ENCODE measurements around the gene GARNL3. TPM values are rescaled to one million over a fixed set of nuclear protein-coding genes. Genes with fewer than 3 reads are reported as not detected.

The GARNL3 gene
- total and polyA plus RNA-seq, 3 experiments from 2014 or later: 0.25 to 3.5 (median 2.5) TPM

- peak in 1 of 5 donors; percentile 19 for DNase-seq
- CTCF ChIA-PET: no interaction called here
- Histone ChIP-seq H3K27me3 (ENCODE audit: insufficient read depth, low read length, poor library complexity, severe bottlenecking) (no peaks in the 10 kb centered on the region), H3K36me3 (ENCODE audit: insufficient read depth, low read length) (no peaks in the 10 kb centered on the region), H3K4me1 (ENCODE audit: insufficient read depth, low read length) (peaks cover 33% of the 10 kb centered on the region), H3K4me3 (ENCODE audit: low read length) (no peak overlapping the region), H3K27ac (ENCODE audit: low read depth, low read length) (no peak overlapping the region), H3K9me3 (ENCODE audit: low read length) (no peaks in the 10 kb centered on the region)
- peaks cover 0 to 3% of the 10 kb centered on the region in 2 donors for H3K27me3 Mint-ChIP-seq
- peaks cover 26 to 45% (median 43%) of the 10 kb centered on the region in 3 donors for H3K4me1 Mint-ChIP-seq
- POLR2A ChIA-PET: interaction anchor here (0.6 kb wide), 2 partner anchors 17 to 229 kb away, joined by 3 read pairs; no protein-coding TSS in a partner anchor
- no peaks in the 10 kb centered on the region for H3K9me3 Mint-ChIP-seq
- peak overlapping the region in 1 of 7 donors; percentile 69 for H3K4me3 Mint-ChIP-seq
- H3K27ac Mint-ChIP-seq: peak overlapping the region in 6 of 8 donors; percentile 6 to 48 (median 22)
- H3K36me3 Mint-ChIP-seq: peaks cover 0 to 2% (median 0%) of the 10 kb centered on the region in 3 donors
These were observed 42.9 kb upstream of the GARNL3 start for GRCh38 chr9:127221695-127222094.

- H3K4me3 Mint-ChIP-seq: peak overlapping the region in 2 of 7 donors; percentile 4 to 83
- peaks cover 35% of the 10 kb centered on the region for H3K4me1 ChIP-seq (ENCODE audit: insufficient read depth, low read length)
- POLR2A ChIA-PET: no interaction called here
- no peaks in the 10 kb centered on the region for H3K9me3 ChIP-seq (ENCODE audit: low read length)
- H3K4me3 ChIP-seq (ENCODE audit: low read length): no peak overlapping the region
- H3K27ac ChIP-seq (ENCODE audit: low read depth, low read length): no peak overlapping the region
- H3K27me3 ChIP-seq (ENCODE audit: insufficient read depth, low read length, poor library complexity, severe bottlenecking): no peaks in the 10 kb centered on the region
- peaks cover 0 to 3% of the 10 kb centered on the region in 2 donors for H3K27me3 Mint-ChIP-seq
- DNase-seq: no peak
- peaks cover 27 to 46% (median 45%) of the 10 kb centered on the region in 3 donors for H3K4me1 Mint-ChIP-seq
- H3K9me3 Mint-ChIP-seq: no peaks in the 10 kb centered on the region
- no peaks in the 10 kb centered on the region for H3K36me3 ChIP-seq (ENCODE audit: insufficient read depth, low read length)
- CTCF ChIA-PET: no interaction called here
- H3K27ac Mint-ChIP-seq: peak overlapping the region in 1 of 8 donors; percentile 48
- H3K36me3 Mint-ChIP-seq: peaks cover 0 to 2% (median 0%) of the 10 kb centered on the region in 3 donors
These were observed 42.0 kb upstream of the GARNL3 start for GRCh38 chr9:127222388-127223095.

- Mint-ChIP-seq H3K36me3 (peaks cover 0 to 2% (median 0%) of the 10 kb centered on the region in 3 donors), H3K4me1 (peaks cover 27 to 46% (median 45%) of the 10 kb centered on the region in 3 donors), H3K27me3 (peaks cover 0 to 3% of the 10 kb centered on the region in 2 donors), H3K4me3 (peak overlapping the region; percentile 4 to 89 (median 83)), H3K27ac (peak overlapping the region in 3 of 8 donors; percentile 2 to 48 (median 36)), H3K9me3 (no peaks in the 10 kb centered on the region)
- Histone ChIP-seq H3K4me3 (ENCODE audit: low read length) (no peak overlapping the region), H3K27ac (ENCODE audit: low read depth, low read length) (no peak overlapping the region), H3K4me1 (ENCODE audit: insufficient read depth, low read length) (peaks cover 35% of the 10 kb centered on the region), H3K36me3 (ENCODE audit: insufficient read depth, low read length) (no peaks in the 10 kb centered on the region), H3K27me3 (ENCODE audit: insufficient read depth, low read length, poor library complexity, severe bottlenecking) (no peaks in the 10 kb centered on the region), H3K9me3 (ENCODE audit: low read length) (no peaks in the 10 kb centered on the region)
- POLR2A ChIA-PET: no interaction called here
- CTCF ChIA-PET: interaction anchor here (1.4 to 2.7 kb wide), 2 partner anchors 8 to 21 kb away, joined by 3 to 19 read pairs; no protein-coding TSS in a partner anchor
- no peak for DNase-seq
These were observed 41.3 kb upstream of the GARNL3 start for GRCh38 chr9:127223266-127223665.

GRCh38 chr9:127223810-127224177 lies 40.8 kb upstream of the GARNL3 start:
- ChIA-PET CTCF (interaction anchor here (0.9 to 2.7 kb wide), 7 partner anchors 8 to 511 kb away, joined by 3 to 19 read pairs (median 4); partner anchors contain the start of gene SLC2A8), POLR2A (interaction anchor here (0.9 kb wide), 1 partner anchor 228 kb away, joined by 3 read pairs; the partner anchor contains the start of gene LRSAM1)
- H3K9me3 ChIP-seq (ENCODE audit: low read length): no peaks in the 10 kb centered on the region
- peak overlapping the region; percentile 63 for H3K4me3 ChIP-seq (ENCODE audit: low read length)
- Mint-ChIP-seq H3K27me3 (peaks cover 0 to 3% of the 10 kb centered on the region in 2 donors), H3K27ac (peak overlapping the region in 5 of 8 donors; percentile 36 to 70 (median 48)), H3K9me3 (no peaks in the 10 kb centered on the region), H3K4me1 (peaks cover 27 to 46% (median 45%) of the 10 kb centered on the region in 3 donors), H3K36me3 (peaks cover 0 to 2% (median 0%) of the 10 kb centered on the region in 3 donors), H3K4me3 (peak overlapping the region; percentile 82 to 89 (median 84))
- H3K27ac ChIP-seq (ENCODE audit: low read depth, low read length): no peak overlapping the region
- peaks cover 35% of the 10 kb centered on the region for H3K4me1 ChIP-seq (ENCODE audit: insufficient read depth, low read length)
- DNase-seq: no peak
- no peaks in the 10 kb centered on the region for H3K27me3 ChIP-seq (ENCODE audit: insufficient read depth, low read length, poor library complexity, severe bottlenecking)
- no peaks in the 10 kb centered on the region for H3K36me3 ChIP-seq (ENCODE audit: insufficient read depth, low read length)

- H3K4me1 ChIP-seq (ENCODE audit: insufficient read depth, low read length): peaks cover 35% of the 10 kb centered on the region
- H3K36me3 Mint-ChIP-seq: peaks cover 0 to 2% (median 0%) of the 10 kb centered on the region in 3 donors
- H3K4me3 Mint-ChIP-seq: peak overlapping the region; percentile 82 to 89 (median 84)
- H3K9me3 ChIP-seq (ENCODE audit: low read length): no peaks in the 10 kb centered on the region
- H3K27me3 Mint-ChIP-seq: peaks cover 0 to 3% of the 10 kb centered on the region in 2 donors
- no peaks in the 10 kb centered on the region for H3K27me3 ChIP-seq (ENCODE audit: insufficient read depth, low read length, poor library complexity, severe bottlenecking)
- ChIA-PET POLR2A (interaction anchor here (0.7 to 1.0 kb wide), 3 partner anchors 226 to 501 kb away, joined by 3 to 4 read pairs (median 3); partner anchors contain the start of gene LRSAM1), CTCF (interaction anchor here (0.9 to 2.7 kb wide), 9 partner anchors 9 to 510 kb away, joined by 3 to 19 read pairs (median 4); partner anchors contain the start of genes LRSAM1, RPL12 and SLC2A8)
- peak overlapping the region; percentile 63 for H3K4me3 ChIP-seq (ENCODE audit: low read length)
- peak; percentile 78 to 92 (median 86) for DNase-seq
- H3K4me1 Mint-ChIP-seq: peaks cover 27 to 46% (median 45%) of the 10 kb centered on the region in 3 donors
- H3K27ac ChIP-seq (ENCODE audit: low read depth, low read length): no peak overlapping the region
- no peaks in the 10 kb centered on the region for H3K36me3 ChIP-seq (ENCODE audit: insufficient read depth, low read length)
- no peaks in the 10 kb centered on the region for H3K9me3 Mint-ChIP-seq
- peak overlapping the region; percentile 44 to 88 (median 67) for H3K27ac Mint-ChIP-seq
These were observed 40.2 kb upstream of the GARNL3 start for GRCh38 chr9:127224178-127224882.

GRCh38 chr9:127224883-127225739 lies 39.5 kb upstream of the GARNL3 start:
- CTCF ChIA-PET: interaction anchor here (1.0 to 2.7 kb wide), 7 partner anchors 10 to 509 kb away, joined by 3 to 19 read pairs (median 4); partner anchors contain the start of genes LRSAM1, RPL12 and SLC2A8

More at GRCh38 chr9:127224883-127225739, 39.5 kb upstream of the GARNL3 start:
- Mint-ChIP-seq H3K36me3 (peaks cover 0 to 2% (median 0%) of the 10 kb centered on the region in 3 donors), H3K27ac (peak overlapping the region in 1 of 8 donors; percentile 58), H3K4me1 (peaks cover 27 to 46% (median 45%) of the 10 kb centered on the region in 3 donors), H3K27me3 (peaks cover 0 to 3% of the 10 kb centered on the region in 2 donors), H3K4me3 (peak overlapping the region; percentile 70 to 89 (median 83)), H3K9me3 (no peaks in the 10 kb centered on the region)
- Histone ChIP-seq H3K36me3 (ENCODE audit: insufficient read depth, low read length) (no peaks in the 10 kb centered on the region), H3K27ac (ENCODE audit: low read depth, low read length) (no peak overlapping the region), H3K4me3 (ENCODE audit: low read length) (peak overlapping the region; percentile 63), H3K27me3 (ENCODE audit: insufficient read depth, low read length, poor library complexity, severe bottlenecking) (no peaks in the 10 kb centered on the region), H3K4me1 (ENCODE audit: insufficient read depth, low read length) (peaks cover 35% of the 10 kb centered on the region), H3K9me3 (ENCODE audit: low read length) (no peaks in the 10 kb centered on the region)
- DNase-seq: peak; percentile 80 to 95 (median 88)
- POLR2A ChIA-PET: interaction anchor here (0.6 to 1.0 kb wide), 4 partner anchors 196 to 502 kb away, joined by 3 to 5 read pairs (median 4); partner anchors contain the start of gene LRSAM1
